Fibroblast of skin of right biceps (primary cell): ENCODE results near the gene SNX19.
"Not testable (repeated sequence)": the region's sequence is repeated elsewhere in the genome, so short reads cannot be mapped to it uniquely, and the experiment has no call there.

ENCODE experiments used
- DNase-seq: peaks from one replicate; pipeline ENCODE4 v3.0.0-alpha.2; 2013

The SNX19 gene, protein sequence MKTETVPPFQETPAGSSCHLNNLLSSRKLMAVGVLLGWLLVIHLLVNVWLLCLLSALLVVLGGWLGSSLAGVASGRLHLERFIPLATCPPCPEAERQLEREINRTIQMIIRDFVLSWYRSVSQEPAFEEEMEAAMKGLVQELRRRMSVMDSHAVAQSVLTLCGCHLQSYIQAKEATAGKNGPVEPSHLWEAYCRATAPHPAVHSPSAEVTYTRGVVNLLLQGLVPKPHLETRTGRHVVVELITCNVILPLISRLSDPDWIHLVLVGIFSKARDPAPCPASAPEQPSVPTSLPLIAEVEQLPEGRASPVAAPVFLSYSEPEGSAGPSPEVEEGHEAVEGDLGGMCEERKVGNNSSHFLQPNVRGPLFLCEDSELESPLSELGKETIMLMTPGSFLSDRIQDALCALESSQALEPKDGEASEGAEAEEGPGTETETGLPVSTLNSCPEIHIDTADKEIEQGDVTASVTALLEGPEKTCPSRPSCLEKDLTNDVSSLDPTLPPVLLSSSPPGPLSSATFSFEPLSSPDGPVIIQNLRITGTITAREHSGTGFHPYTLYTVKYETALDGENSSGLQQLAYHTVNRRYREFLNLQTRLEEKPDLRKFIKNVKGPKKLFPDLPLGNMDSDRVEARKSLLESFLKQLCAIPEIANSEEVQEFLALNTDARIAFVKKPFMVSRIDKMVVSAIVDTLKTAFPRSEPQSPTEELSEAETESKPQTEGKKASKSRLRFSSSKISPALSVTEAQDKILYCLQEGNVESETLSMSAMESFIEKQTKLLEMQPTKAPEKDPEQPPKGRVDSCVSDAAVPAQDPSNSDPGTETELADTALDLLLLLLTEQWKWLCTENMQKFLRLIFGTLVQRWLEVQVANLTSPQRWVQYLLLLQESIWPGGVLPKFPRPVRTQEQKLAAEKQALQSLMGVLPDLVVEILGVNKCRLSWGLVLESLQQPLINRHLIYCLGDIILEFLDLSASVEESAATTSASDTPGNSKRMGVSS

DNA sequence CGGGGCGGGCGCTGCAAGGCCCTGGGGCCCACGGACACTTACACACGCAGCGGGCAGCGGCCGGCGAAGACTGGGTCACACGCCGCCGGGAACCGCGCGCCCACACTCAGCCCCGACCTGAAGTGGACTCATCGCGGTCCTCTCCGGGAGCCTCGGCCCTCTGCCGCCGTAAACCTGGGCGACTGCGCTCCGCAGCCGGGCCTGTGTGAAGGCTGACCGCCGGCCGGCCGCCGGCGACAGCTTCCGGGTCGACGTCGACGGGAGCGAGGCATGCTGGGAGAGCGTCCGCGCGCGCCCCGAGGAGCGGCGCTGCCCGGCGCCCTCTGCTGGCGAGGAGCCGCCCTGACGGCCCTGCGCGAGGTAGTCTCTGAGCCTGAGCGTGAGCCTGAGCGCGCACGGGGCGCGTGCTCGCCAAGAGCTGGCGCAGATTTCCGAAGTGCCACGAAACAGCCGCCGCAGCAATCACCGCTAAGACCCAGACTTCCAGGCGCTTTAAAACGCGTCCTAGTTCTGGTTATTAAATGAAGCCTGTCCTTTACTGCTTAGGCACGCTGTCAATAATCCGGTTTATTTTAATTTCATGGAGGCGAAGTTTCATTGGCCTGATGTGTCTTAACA lies at the start of gene SNX19:
Gene SNX19 (minus strand): TSS at position 242 of the 618 bp plus-strand sequence. CDS start 540 bp downstream, outside the sequence.
- DNase-seq, result peak; percentile 91

DNA sequence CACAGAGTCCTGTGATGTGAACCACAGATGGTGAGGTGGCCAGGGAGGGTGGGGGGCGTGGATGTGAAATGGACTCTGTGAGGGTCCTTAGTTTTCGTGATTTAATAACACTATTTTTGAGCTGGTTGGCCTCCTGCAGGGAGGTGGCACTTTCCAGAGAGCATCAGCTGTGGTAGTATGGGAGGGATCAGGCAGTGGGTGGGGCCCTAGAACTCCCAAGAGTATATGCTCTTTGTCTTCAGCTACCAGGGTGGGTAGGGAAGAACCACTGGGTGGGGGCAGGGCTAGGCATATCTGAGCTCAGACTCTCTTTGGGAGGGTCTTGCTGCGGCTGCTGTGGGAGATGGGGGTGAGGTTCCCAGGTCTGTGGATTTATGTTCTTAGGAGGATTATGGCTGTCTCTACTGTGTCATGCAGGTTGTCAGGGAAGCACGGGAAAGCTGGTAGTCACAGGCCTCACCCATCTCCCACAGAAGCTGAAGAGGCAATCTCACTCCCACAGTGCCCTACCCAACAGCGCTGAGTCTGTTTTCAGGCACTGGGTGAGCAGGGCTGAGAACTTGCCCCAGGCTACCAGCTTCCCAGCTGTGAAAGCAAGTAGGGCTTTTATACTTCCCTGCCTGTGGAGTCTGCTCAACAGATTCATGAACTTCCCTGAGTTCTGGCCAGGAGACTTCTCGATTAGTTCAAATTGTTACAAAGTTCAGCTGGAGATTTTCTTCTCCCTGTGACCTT lies 47.9 kb upstream of the SNX19 start:
- DNase-seq, result no peak

DNA sequence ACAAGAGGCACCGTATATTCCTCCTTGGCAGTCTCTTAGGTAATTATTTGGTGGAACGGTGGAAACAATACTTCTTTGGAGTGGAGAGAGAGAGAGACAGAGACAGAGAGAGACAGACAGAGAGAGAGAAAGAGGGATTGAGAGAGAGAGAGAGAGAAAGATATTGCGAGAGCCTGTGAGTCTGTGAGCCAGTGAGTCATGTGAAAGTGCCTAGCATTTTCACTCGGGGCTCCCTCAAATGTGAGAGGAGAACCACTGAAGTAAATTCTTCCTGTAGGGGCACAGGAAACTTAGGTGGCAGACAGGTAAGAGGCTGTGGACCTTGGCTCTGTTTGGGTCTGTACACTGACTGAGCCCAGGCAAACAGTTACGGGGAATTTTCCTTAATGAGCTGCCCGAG lies 31.6 kb upstream of the SNX19 start:
- DNase-seq, result peak; percentile 4

DNA sequence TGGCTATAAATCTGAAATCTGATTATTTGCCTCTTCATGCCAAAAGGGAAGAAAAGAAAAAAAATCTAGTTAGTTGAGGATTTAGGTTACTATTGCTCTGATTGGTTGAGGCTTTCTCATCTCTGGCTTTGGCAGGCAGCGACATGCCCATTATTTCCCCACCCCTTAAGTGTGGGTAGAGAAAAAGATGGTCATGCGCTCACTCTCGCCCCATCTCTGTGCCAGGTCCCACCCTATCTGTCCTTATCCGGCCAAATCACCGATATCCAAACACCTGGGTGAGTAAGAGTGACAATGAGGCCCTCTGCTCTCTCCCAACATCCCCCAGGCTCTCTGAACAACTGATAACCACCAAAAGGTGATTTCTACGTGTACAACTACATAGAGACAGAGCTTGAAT lies 31.2 kb upstream of the SNX19 start:
- no peak for DNase-seq

DNA sequence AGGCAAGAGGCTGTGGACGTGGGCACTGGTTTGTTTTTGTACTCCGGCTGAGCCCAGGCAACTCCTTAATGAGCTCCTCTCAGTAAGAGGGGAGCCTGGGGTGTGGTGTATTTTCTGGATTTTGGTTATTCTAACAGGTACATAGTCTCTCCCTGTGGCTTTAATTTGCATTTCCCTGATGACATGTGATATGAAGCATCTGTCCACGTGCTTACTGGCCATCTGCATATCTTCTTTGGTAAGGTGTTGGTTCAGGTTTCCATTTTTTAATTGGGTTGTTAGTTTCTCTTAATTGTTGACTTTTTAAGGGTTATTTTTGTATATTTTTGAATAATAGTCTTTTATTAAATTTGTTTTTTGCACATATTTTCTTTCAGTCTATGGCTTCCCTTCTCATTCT lies 30.8 kb upstream of the SNX19 start:
- no peak for DNase-seq

DNA sequence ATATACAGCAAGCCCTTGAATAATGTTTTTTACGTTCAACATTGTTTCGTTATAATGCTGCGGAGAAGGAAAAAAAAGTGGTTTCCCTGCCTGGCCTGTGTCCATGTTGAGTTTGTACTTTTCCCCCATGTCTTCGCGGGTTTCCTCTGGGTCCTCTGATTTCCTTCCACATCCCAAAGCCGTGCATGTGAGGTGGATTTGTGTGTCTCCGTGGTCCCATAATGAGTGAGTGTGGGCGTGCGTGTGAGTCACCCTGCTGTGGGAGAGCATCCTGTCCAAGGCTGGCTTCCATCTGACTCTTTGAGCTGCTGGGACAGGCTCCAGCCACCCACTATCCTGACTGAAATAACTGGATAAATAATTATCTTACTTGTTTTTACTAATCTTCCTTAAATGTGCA lies 29.6 kb upstream of the SNX19 start:
- peak; percentile 77 for DNase-seq

DNA sequence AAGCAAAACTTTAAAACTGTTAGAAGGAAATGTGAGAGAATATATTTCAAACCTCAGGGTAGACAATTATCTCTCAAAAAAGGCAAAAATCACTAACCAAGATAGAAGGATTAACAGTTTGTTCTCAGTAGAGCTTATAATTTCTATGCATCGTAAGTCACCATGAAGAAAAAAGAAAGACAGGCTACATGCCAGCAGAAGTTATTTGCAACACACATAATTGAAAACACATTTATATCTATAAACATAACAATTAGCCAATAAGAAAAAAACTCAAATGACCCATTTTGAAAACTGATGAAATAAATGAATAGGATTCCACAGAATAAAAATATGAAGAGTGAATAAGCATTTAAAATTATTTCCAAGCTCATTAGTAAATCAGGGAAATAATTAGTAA lies 24.4 kb upstream of the SNX19 start:
- DNase-seq, result no peak

DNA sequence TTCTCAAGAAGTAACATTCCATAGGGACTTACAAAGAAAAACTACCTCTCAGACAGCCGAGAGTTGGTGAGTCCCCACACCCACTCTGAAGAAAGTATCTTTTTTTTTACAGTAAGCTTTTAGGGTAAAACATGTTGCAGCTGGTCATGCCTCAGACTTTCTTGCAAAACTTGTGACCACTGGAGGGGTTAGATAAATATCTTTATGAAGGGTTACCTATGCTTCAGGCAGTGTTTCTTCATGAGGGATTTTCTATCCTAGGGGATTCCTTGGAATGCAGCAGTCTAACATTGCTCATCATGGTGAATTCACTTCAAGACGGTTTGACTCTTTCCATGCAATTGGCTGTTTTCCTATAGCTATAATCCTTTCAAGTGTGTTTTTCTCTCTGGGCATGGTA lies 20.8 kb upstream of the SNX19 start:
- DNase-seq, result no peak

DNA sequence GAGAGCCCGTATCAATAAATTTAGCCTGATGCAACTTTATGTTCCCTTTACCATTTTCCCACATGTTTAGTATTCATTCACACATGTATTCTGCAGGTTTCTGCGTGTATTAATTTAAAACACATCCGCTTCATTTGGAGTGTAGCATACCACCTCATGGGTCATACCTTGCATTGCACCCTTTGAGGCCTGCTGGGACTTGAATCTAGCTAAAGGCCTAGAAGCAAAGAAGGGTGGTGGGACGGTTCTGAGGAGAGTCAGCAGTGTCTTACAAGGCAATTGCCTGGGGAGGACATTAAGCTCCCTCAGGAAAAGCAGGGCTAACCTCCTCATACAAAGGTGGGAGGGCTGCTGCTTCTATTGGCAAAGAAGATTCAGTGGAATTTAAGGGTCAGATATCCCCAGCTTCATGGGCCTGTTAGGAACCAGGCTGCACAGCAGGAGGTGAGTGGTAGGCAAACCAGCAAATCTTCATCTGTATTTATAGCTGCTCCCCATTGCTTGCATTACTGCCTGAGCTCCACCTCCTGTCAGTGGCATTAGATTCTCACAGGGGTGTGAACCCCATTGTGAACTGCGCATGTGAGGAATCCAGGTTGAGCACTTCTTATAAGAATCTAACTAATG lies 15.9 kb upstream of the SNX19 start:
- DNase-seq, result no peak

DNA sequence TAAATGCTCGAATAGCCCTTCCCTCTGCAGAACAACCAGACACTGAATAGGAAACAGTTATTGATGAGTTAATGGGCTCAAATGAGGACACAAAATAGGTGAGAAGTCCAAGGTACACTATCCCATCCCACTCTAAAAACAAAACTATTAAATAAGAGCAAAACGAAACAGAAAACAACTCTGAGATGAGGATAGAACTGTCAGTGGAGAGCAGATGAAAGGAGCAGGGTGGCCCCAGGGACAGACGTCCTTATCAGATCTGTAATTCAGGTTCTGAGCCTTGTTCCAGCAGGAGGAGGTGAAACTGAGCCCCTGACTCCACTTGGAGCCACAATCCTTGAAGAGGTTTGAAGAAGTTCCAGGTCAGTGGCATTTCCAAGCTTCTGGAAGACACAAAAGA lies 8.5 kb upstream of the SNX19 start:
- DNase-seq, result no peak

DNA sequence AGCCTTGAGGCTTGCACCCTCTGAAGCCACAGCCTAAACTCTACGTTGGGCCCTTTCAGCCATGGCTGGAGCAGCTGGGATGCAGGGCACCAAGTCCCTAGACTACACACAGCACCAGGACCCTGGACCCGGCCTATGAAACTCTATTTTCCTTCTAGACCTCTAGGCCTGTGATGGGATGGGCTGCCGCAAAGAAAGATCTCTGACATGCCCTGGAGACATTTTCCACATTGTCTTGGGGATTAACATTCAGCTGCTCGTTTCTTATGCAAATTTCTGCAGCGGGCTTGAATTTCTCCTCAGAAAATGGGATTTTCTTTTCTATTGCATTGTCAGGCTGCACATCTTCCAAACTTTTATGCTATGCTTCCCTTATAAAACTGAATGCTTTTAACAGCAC lies 4.3 kb upstream of the SNX19 start:
- not testable (repeated sequence) for DNase-seq

DNA sequence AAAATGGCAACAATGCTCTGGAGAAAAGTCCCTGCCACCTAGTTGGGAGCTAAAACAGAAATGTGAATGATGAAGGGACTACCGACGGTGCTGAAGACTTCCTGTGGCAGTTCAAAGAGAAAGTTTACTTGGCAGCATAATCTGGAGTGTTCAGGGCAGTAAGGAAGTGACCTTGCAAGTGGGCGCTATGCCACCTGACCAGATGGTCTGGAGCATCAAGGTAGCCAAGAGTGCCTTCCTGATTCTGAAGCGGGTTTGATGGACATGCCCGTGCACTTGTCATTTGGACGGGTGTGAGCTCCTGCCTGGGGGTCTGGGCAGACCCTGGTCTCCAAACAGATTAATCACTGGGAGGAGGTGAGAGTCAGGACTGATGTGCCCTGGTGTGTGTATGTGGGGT lies 1.8 kb upstream of the SNX19 start:
- no peak for DNase-seq

DNA sequence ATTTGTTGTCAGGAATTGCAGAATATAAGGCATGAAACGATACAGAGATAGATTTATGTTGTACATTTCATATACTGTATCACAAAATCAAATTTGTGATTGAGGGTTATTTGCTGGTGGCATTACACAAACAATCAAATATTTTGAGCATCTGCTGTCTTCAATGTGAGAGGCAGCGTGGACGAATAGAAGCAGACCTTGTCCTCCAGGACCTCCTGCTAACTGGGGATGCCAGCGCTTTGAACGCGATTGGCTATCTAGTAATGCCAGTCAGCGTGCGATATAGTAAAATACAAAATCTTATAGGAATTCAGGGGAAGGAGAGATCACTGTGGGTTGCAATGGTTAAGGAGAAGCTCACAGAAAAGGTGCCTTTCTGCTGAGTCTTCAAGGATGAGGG lies 631 bp upstream of the SNX19 start:
- DNase-seq, result no peak

DNA sequence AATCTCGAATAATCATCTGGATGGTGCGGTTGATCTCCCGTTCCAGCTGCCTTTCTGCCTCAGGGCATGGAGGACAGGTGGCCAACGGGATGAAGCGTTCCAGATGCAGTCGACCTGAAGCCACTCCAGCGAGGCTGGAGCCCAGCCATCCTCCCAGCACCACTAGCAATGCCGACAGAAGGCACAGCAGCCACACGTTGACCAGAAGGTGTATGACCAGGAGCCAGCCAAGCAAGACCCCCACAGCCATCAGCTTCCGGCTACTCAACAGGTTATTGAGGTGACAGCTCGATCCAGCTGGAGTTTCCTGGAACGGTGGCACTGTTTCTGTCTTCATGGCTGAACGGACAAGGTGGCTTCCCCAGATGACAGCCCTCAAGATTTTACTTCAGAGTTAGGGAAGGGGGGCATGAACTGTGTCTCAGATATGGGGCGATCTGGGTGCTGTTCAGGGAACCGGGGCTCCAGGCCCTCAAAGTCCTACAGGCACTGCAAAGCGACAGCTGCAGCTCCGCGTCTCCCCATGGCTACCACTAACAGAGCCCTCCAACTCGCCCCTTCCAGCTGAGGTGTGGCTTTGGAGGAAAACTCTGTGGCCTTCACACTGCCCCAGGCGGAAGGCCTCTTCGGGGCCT lies 559 bp downstream of the SNX19 start:
- no peak for DNase-seq

DNA sequence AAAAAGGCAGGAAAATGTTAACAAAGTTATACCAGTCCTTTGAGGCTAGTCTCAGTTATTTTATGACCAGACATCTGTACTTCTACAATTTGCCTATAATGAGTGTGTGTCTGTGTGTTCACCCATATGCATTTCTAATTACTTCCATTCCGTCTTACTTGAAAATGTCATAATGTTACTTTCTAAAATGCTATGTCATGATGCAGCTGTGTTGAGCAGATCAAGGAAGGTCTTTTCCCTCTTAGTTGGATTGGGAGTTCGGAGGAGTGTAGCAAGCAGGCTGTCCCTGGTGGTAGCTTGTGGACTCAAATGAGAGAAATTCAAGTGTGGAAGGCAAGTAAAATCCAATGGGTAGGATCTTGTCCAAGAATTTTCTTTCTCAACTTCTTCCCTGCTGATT lies 3.0 kb downstream of the SNX19 start:
- no peak for DNase-seq

DNA sequence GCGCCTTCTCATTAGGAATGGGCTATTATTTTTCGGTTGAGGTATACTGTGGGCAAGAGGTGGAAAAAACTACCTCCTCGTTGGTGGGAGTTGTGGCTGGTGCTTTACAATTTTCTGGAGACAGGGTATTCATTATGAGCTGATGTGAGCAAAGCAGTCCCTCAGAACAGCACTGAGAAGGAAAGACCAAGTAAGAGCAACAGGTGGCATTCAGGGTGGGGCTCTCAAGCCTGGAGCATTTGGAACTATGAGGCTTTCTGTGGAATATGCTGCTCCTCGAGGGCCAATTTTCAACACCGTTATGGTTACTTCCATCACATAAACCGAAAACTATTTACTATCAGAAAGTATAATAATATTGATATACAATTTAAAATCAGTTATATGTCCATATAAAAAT lies 3.7 kb downstream of the SNX19 start:
- DNase-seq, result no peak

DNA sequence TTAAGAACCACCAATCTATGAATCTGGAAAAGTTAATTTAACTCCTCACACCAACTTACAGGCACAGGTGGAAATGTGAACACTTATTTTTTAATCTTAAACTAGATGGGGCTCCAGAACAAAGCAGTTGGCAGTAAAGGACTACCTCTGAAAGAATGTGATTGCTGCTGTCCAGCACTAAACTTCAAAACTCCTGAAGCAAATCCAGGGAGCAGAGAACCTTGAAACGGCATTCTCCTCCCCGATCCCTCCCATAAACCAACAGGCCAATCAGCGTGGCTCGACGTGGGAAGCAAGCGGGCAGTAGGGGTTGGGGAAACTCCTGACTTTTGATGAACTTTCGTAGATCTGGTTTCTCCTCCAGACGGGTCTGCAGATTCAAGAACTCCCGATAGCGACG lies 5.0 kb downstream of the SNX19 start:
- no peak for DNase-seq

DNA sequence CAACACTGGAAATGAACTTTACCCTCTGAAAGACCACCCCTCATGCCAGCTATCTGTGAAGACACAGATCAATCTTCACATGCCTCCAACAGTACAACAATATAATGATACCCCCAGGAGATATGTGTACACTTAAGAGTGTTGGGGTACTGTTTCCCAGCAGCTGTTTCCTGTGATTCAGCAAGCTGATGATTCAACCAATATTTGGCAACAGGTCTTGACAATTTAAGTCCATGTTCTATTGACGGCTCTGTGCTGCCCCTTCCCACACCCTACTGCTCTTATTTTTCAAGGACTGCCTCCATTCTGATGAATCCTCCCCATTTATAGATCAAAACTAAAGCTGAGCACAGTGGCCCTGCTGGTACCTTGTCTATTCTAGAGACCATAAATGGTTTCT lies 6.6 kb downstream of the SNX19 start:
- peak; percentile 58 for DNase-seq

DNA sequence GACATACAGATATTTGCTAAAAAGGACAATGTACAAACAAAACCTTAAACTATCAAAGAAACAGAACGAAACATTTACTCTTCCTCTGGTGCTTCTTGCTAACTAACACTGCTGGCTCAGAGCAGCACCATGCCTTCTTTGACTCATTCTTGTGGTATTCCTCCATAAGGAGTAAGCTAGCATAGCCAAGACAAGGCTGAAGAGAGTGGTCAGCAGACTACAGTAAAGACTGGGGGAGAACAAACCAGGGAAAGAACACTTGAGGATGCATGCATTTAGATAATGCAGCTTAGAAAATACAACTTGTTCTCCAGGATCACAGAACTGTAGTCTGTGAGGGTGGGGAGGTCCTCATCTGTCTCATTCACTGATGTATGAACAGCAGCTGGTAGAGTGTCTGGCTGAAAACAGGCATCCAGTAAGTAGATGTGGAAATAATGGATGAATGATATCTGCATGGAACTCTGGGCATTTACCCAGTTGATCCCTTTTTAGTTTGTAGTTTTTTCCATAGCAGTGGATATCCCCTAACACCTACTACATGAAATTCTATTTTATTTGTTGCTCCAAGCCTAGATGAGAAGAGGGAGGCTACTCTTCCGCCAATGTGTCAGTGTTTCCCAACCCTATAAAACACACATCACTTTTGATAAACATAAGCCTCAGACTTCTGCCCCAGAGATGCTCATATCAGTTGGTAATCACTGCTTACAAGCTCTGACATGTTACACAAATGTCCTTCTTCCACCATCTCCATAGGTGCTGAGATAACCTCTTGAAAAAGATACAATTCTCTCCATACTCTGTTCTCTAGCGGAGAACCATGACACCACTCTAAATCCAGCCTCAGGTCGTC lies 7.3 kb downstream of the SNX19 start:
- peak; percentile 76 for DNase-seq

DNA sequence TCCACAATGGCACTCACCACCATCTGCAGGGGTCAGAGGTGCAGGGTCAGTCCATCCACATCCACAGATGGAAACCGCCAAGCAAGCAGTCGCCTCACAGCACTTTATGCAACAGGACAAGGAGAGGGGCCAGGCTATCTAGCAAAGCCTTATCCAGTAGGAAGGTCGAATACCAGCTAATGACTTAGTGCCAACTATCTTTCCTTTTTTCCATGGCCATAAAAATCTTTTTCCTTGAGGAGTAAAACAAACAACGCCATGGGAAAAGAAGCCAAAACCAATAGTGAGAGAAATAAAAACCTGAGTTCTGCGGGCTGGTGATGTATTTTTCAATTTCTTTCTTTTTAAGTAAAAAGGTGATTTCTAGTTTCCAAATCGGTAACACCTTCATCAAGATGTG lies 8.2 kb downstream of the SNX19 start:
- DNase-seq, result no peak

DNA sequence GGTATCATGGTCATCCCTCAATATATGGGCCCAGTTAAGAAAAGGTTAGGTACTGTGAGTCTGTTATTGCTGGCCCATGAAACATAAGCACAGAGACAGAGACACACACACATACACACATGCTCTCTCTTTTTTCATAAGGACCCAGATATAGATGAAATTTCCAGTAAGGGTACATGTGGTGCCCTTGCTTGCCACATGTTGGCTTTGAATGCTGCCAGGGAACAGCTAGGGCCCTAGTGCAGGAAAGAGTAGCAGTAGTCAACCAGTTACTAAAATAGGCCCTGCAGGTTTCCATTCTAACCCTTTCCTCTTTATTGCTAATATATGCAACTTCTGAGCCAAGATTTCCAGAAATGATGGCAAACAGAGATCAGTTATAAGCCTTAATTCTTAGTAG lies 9.1 kb downstream of the SNX19 start:
- no peak for DNase-seq
